ENCODE data around the gene POU2AF1. TPM values are rescaled to one million over a fixed set of nuclear protein-coding genes. Genes with fewer than 3 reads are reported as not detected.

The POU2AF1 gene
- total RNA-seq, 1 experiment from 2014 or later = not detected

GRCh38 chr11:111365722-111366559 is 13.1 kb downstream of the POU2AF1 start:
- H3K27me3 ChIP-seq (ENCODE audit: control insufficient read depth, insufficient read depth, low read length) = no peaks in the 10 kb centered on the region
- no peak for DNase-seq
- no peak overlapping the region for H3K4me3 ChIP-seq (ENCODE audit: insufficient read depth, low read depth, low read length)
- H3K36me3 ChIP-seq (replicated peaks; ENCODE audit: control insufficient read depth, insufficient read depth, low read length) = no peaks in the 10 kb centered on the region

GRCh38 chr11:111364503-111364902 is 14.6 kb downstream of the POU2AF1 start:
- H3K36me3 ChIP-seq (replicated peaks; ENCODE audit: control insufficient read depth, insufficient read depth, low read length) = no peaks in the 10 kb centered on the region
- no peaks in the 10 kb centered on the region for H3K27me3 ChIP-seq (ENCODE audit: control insufficient read depth, insufficient read depth, low read length)

GRCh38 chr11:111363985-111364384 is 15.1 kb downstream of the POU2AF1 start:
- no peak for DNase-seq
- Histone ChIP-seq H3K36me3 (replicated peaks; ENCODE audit: control insufficient read depth, insufficient read depth, low read length) (no peaks in the 10 kb centered on the region), H3K4me3 (ENCODE audit: insufficient read depth, low read depth, low read length) (no peak overlapping the region), H3K27me3 (ENCODE audit: control insufficient read depth, insufficient read depth, low read length) (no peaks in the 10 kb centered on the region)

More at GRCh38 chr11:111364503-111364902, 14.6 kb downstream of the POU2AF1 start:
- H3K4me3 ChIP-seq (ENCODE audit: insufficient read depth, low read depth, low read length) = no peak overlapping the region
- DNase-seq = no peak

DNA sequence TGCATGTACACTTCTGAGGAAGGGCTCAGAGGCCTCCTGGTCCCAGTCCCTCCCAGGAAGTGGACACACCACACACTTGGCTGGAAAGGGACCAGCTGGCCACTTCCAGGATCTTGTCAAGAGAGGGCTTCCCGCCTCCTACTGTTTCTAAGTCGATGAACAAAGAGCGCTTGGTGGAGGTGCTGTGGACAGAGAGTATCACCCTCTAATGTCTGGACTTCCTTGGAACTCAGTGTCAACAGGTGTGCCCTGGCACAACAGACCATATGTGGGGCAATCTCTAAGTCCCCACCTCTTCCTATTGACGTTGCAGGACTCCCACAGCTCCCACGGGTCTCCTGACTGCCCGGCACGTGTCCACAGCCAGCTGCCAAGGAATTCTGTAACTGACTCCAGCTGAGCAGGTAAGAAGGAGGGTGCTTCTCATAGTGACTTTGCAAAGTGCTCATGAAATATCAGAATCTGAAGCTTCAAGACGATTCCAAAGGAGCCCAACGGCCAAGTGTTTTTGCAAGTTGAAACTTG is 16.1 kb downstream of the POU2AF1 start:
- Histone ChIP-seq H3K4me3 (ENCODE audit: insufficient read depth, low read depth, low read length) (no peak overlapping the region), H3K36me3 (replicated peaks; ENCODE audit: control insufficient read depth, insufficient read depth, low read length) (no peaks in the 10 kb centered on the region), H3K27me3 (ENCODE audit: control insufficient read depth, insufficient read depth, low read length) (no peaks in the 10 kb centered on the region)
- no peak for DNase-seq

GRCh38 chr11:111361874-111362273 is 17.2 kb downstream of the POU2AF1 start:
- no peak for DNase-seq
- Histone ChIP-seq H3K27me3 (ENCODE audit: control insufficient read depth, insufficient read depth, low read length) (no peaks in the 10 kb centered on the region), H3K36me3 (replicated peaks; ENCODE audit: control insufficient read depth, insufficient read depth, low read length) (no peaks in the 10 kb centered on the region), H3K4me3 (ENCODE audit: insufficient read depth, low read depth, low read length) (no peak overlapping the region)

GRCh38 chr11:111361052-111361801 is 17.8 kb downstream of the POU2AF1 start:
- Histone ChIP-seq H3K4me3 (ENCODE audit: insufficient read depth, low read depth, low read length) (no peak overlapping the region), H3K27me3 (ENCODE audit: control insufficient read depth, insufficient read depth, low read length) (no peaks in the 10 kb centered on the region), H3K36me3 (replicated peaks; ENCODE audit: control insufficient read depth, insufficient read depth, low read length) (no peaks in the 10 kb centered on the region)
- no peak for DNase-seq

DNA sequence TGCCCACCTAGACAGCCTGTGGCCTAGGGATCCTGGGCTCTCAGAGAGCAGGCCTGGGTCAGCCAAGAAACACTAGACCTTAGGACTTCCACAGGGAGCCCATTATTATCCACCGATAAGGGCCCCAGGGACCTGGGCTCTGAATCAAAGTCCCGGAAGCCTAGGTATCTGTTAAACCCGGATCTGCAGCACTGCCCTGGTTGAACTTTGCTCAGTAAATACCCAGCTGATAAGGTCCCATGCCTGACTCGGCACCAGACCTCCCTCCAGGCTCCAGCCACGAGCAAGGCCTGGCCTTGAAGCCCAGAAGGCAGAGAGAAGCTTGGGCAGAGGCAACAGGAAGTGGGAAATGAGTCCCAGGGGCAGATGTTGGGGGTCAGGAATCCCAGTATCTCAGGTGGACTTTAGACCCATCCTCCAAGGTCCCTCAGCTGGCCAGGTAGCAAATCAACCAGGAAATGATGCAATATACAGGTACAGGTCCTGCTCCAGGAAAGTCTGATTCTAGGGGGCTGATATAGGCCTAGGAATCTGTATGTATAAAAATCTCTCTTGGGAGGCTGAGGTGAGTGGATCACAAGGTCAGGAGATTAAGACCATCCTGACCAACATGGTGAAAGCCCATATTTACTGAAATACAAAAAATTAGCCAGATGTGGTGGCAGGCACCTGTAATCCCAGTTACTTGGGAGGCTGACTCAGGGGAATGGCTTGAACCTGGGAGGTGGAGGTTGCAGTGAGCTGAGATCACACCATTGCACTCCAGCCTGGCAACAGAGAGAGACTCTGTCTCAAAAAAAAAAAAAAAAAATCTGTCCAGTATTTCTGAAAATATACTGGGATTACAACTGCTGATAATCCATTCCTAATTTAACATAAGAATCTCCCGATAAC is 18.7 kb downstream of the POU2AF1 start:
- no peaks in the 10 kb centered on the region for H3K36me3 ChIP-seq (replicated peaks; ENCODE audit: control insufficient read depth, insufficient read depth, low read length)
- no peaks in the 10 kb centered on the region for H3K27me3 ChIP-seq (ENCODE audit: control insufficient read depth, insufficient read depth, low read length)
- no peak overlapping the region for H3K4me3 ChIP-seq (ENCODE audit: insufficient read depth, low read depth, low read length)
- no peak for DNase-seq

- Histone ChIP-seq H3K4me3 (ENCODE audit: insufficient read depth, low read depth, low read length) (no peak overlapping the region), H3K27me3 (ENCODE audit: control insufficient read depth, insufficient read depth, low read length) (no peaks in the 10 kb centered on the region), H3K36me3 (replicated peaks; ENCODE audit: control insufficient read depth, insufficient read depth, low read length) (no peaks in the 10 kb centered on the region)
- no peak for DNase-seq
Measured at GRCh38 chr11:111359223-111360149, 19.6 kb downstream of the POU2AF1 start.

- Histone ChIP-seq H3K27me3 (ENCODE audit: control insufficient read depth, insufficient read depth, low read length) (no peaks in the 10 kb centered on the region), H3K36me3 (replicated peaks; ENCODE audit: control insufficient read depth, insufficient read depth, low read length) (no peaks in the 10 kb centered on the region), H3K4me3 (ENCODE audit: insufficient read depth, low read depth, low read length) (no peak overlapping the region)
- no peak for DNase-seq
Measured at GRCh38 chr11:111358038-111359001, 20.8 kb downstream of the POU2AF1 start.

DNA sequence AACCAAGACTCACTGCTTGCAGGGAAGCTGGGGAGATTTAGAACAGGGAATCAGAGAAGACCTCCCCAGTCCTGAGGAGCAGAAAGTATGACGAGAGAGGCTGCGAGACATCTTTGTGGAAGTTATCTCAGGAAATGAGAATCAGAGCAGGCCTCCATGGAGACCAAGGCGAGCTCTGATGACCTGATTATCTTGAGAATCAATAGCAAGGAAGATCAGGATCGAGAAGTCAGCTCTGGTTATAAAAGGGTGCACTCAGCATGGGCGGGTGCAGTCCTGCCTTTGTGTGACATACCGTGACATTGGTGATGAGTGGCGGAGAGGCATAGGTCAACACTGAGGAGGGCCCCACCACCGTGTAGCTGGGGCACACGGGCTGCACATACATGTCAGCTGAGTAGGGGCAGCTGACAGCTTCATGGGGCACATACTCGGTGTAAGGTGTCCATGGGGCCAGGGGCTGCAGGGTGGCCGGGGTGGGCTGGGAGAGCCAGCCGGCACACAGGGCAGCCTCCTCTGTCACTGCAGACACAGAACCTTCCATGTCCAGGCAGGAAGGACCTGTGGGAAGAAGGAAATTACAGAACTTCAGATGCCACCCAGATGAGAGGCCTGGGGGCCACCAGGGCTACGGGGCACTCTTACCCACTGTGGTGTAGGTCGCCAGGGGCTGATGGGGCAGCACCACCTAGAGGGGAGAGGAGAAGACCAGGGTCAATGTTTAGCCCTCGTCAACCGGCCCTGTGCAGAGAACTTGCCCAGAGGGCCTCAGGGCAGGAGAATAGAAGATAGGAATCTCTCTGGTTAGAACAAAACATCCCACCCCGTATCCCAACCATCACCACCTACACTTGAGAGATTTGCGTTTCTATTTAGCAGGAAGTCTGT is 21.7 kb downstream of the POU2AF1 start:
- DNase-seq = peak; percentile 56
- Histone ChIP-seq H3K4me3 (ENCODE audit: insufficient read depth, low read depth, low read length) (no peak overlapping the region), H3K27me3 (ENCODE audit: control insufficient read depth, insufficient read depth, low read length) (no peaks in the 10 kb centered on the region), H3K36me3 (replicated peaks; ENCODE audit: control insufficient read depth, insufficient read depth, low read length) (no peaks in the 10 kb centered on the region)

DNA sequence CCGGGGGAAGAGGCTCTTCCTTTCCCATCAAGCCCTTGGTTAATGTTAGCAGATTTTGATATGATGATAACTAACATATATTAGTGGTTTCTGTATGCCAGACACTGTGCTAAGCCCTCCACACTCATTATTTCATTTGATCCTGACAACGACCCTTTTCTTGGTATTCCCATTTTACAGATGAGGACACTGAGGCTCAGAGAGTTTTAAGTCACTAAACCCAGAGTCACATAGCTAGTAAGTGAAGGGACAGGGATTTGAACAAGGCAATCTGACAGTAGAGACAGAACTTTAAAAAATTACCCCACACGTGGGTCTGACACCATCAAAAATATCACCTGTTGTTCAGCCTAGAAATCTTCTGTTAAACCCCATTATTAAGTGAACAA is 22.4 kb downstream of the POU2AF1 start:
- H3K27me3 ChIP-seq (ENCODE audit: control insufficient read depth, insufficient read depth, low read length) = no peaks in the 10 kb centered on the region
- H3K4me3 ChIP-seq (ENCODE audit: insufficient read depth, low read depth, low read length) = no peak overlapping the region
- DNase-seq = no peak
- no peaks in the 10 kb centered on the region for H3K36me3 ChIP-seq (replicated peaks; ENCODE audit: control insufficient read depth, insufficient read depth, low read length)
